Measurements from ENCODE around the gene KIF4B.
A peak's percentile ranks its signal among the peaks of the same experiment; 100 is the strongest.
"Not testable (repeated sequence)": the region's sequence is repeated elsewhere in the genome, so short reads cannot be mapped to it uniquely, and the experiment has no call there.

The KIF4B gene

DNA sequence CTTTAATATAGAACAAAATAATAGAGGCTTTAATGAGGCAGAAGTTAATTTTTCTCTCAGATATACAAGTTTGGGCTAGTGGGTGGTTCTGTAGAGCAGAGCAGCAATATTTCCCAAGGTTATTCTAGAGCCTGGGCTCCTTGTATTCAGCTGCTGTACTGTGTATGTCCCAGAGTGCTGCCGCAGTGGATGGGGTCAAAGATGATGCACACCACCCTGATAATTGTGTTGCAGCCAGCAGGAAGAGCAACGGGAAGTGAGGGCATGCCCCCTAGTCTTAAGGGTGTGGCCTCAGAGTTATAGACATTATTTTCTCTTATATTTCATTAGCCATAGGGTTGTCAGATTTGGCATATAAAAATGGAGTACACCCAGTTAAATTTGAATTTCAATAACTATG lies 23.9 kb upstream of the KIF4B start:
- TF ChIP-seq, protein P1, sequence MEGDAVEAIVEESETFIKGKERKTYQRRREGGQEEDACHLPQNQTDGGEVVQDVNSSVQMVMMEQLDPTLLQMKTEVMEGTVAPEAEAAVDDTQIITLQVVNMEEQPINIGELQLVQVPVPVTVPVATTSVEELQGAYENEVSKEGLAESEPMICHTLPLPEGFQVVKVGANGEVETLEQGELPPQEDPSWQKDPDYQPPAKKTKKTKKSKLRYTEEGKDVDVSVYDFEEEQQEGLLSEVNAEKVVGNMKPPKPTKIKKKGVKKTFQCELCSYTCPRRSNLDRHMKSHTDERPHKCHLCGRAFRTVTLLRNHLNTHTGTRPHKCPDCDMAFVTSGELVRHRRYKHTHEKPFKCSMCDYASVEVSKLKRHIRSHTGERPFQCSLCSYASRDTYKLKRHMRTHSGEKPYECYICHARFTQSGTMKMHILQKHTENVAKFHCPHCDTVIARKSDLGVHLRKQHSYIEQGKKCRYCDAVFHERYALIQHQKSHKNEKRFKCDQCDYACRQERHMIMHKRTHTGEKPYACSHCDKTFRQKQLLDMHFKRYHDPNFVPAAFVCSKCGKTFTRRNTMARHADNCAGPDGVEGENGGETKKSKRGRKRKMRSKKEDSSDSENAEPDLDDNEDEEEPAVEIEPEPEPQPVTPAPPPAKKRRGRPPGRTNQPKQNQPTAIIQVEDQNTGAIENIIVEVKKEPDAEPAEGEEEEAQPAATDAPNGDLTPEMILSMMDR (IDR thresholded peaks at IDR 0.05; ENCODE audit: low read depth, low read length, missing control alignments): no peak
- H3K4me3 ChIP-seq (replicated peaks; ENCODE audit: low read depth, low read length): no peak overlapping the region
- no peak for DNase-seq (ENCODE audit: extremely low read depth, low read depth)

DNA sequence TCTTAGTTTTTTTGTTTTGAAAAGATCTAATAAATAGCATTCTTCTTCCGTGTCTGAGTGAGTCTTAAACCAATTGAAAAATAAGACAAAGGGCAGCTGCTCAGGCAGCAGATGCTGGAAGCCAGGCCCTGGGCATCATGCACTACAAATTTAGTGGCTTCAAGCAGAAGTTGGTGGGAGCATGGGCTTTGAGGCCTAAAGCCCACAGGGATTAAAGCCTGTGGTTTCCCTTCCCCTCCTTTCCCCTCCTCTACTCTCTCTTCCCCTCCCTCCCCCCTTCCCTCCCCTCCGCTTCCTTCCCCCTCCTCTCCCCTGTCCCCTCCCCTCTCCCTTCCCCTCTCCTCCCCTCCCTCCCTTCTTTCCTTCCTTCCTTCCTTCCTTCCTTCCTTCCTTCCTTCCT lies 20.1 kb upstream of the KIF4B start:
- no peak for DNase-seq (ENCODE audit: extremely low read depth, low read depth)

DNA sequence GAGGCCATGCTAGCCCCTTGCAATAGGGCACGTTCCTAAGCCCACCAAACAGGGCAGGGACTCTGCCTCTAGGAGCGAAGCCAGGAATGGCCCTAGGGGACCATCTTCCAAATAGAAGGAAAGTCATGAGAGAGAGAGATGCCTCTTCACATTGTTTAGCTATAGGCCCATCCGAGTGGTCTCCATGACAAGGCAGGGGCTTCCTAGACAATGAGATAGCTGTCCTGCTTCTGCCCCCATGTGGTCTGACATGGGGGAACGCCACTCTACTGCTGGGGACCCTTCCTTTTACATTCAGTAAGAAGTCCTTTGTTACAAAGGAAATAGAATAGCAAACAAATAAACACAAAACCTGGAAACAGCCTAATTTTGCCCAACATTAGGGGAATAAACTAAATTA lies 17.9 kb upstream of the KIF4B start:
- TF ChIP-seq, protein P1 (IDR thresholded peaks at IDR 0.05; ENCODE audit: low read depth, low read length, missing control alignments): peak; percentile 14

More for the DNA sequence above, 20.1 kb upstream of the KIF4B start:
- no peak overlapping the region for H3K4me3 ChIP-seq (replicated peaks; ENCODE audit: low read depth, low read length)
- TF ChIP-seq, protein P1 (IDR thresholded peaks at IDR 0.05; ENCODE audit: low read depth, low read length, missing control alignments): no peak

DNA sequence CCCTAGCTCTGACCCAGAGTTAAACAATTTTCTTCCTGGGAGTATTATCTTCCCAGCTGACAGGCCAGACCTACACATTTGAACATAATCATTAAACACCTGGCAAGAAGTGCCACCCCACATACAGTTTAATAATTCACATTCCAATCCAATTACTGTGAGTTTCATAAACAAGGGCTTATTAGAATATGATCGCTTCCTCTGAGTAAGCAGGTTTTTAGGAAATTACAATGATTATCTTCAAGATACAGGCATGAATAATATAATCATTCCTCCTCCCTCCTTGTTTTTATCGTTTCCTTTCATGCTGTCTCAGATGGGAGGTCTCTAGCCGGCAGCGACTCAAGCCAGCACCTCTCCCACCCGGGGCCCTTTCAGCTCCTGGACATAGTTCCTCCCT lies 15.8 kb upstream of the KIF4B start:
- no peak for DNase-seq (ENCODE audit: extremely low read depth, low read depth)

More for the DNA sequence above, 17.9 kb upstream of the KIF4B start:
- no peak overlapping the region for H3K4me3 ChIP-seq (replicated peaks; ENCODE audit: low read depth, low read length)
- DNase-seq (ENCODE audit: extremely low read depth, low read depth): no peak

DNA sequence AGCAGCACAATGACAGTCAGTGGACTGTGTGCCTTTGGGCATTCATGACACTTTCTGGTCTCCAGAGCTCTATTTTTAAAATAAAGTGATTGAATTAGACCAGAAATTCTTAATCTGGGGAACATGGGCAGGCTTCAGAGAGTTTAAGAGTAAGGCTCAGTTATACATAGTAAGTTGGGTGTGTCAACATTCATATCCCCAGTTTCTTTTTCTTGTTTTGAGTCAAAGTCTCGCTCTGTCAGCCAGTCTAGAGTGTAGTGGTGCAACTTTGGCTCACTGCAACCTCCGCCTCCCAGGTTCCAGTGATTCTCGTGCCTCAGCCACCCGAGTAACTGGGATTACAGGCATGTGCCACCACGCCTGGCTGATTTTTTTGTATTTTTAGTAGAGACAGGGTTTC lies 13.7 kb upstream of the KIF4B start:
- H3K4me3 ChIP-seq (replicated peaks; ENCODE audit: low read depth, low read length): no peak overlapping the region
- DNase-seq (ENCODE audit: extremely low read depth, low read depth): no peak
- TF ChIP-seq, protein P1 (IDR thresholded peaks at IDR 0.05; ENCODE audit: low read depth, low read length, missing control alignments): no peak

More for the DNA sequence above, 15.8 kb upstream of the KIF4B start:
- H3K4me3 ChIP-seq (replicated peaks; ENCODE audit: low read depth, low read length): no peak overlapping the region
- TF ChIP-seq, protein P1 (IDR thresholded peaks at IDR 0.05; ENCODE audit: low read depth, low read length, missing control alignments): no peak

DNA sequence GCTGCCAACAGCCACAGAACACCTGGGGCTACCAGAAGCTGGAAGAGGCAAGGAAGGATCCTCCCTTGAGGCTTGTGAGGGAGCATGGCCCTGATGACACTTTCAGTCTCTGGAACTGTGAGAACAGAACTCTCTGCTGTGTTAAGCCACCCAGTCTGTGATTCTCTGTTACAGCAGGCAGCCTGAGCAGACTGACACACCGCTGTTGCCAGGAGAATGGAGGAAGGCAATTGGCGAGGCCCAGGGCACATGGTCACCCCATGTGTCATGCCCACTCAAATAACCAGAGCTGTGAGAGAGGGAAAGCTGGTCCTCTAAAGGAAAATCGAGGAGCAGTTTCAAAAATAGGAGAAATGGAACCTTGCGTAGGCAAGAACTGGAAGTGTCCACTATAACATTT lies 12.0 kb upstream of the KIF4B start:
- TF ChIP-seq, protein P1 (IDR thresholded peaks at IDR 0.05; ENCODE audit: low read depth, low read length, missing control alignments): no peak
- no peak for DNase-seq (ENCODE audit: extremely low read depth, low read depth)
- no peak overlapping the region for H3K4me3 ChIP-seq (replicated peaks; ENCODE audit: low read depth, low read length)

DNA sequence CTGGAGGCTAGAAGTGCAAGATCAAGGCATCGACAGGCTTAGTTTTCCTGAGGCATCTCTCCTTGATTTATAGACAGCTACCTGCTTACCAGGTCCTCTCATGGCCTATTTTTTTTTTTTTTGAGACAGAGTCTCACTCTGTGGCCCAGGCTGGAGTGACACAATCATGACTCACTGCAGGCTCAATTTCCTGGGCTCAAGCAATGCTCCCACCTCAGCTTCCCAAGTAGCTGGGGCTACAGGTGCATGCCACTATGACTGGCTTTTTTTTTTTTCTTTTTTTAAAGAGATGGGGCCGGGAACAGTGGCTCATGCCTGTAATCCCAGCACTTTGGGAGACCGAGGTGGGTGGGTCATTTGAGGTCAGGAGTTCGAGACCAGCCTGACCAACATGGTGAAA lies 10.8 kb upstream of the KIF4B start:
- not testable (repeated sequence) for DNase-seq (ENCODE audit: extremely low read depth, low read depth); H3K4me3 ChIP-seq (replicated peaks; ENCODE audit: low read depth, low read length)
